Lung (tissue), 12 donors: ENCODE results near the gene EXOC3L2. TPM values are rescaled to one million over a fixed set of nuclear protein-coding genes. Genes with fewer than 3 reads are reported as not detected.

Source experiments
- ATAC-seq: fragments of 200-7000 bp; cut with Tn5 transposase; one replicate; pipeline ENCODE4 v1.9.1; 2020; ENCODE audit warnings: moderate number of reproducible peaks; ENCODE audit not compliant: insufficient read depth, low FRiP score
- DNase-seq, 3 donors: peaks; one replicate each; pipeline ENCODE4 v3.0.0-alpha.2; 2013 to 2017
- H3K27ac ChIP-seq, 2 donors: one replicate each; pipeline ENCODE4 v1.5.1; 2013; ENCODE audit warnings: mild to moderate bottlenecking in 2 of 2, moderate library complexity in 2 of 2, control low read depth in 1 of 2, inconsistent platforms in 1 of 2, low read depth in 1 of 2, low read length in 1 of 2
- H3K27me3 ChIP-seq, 3 donors: one replicate each; pipeline ENCODE4 v1.5.1; 2013; ENCODE audit warnings: low read length in 2 of 3; ENCODE audit not compliant: control insufficient read depth in 3 of 3, insufficient read depth in 3 of 3
- H3K36me3 ChIP-seq, 4 donors: one replicate each; pipeline ENCODE4 v1.5.1; 2013; ENCODE audit warnings: low read length in 4 of 4, mild to moderate bottlenecking in 1 of 4, moderate library complexity in 1 of 4; ENCODE audit not compliant: control insufficient read depth in 4 of 4, insufficient read depth in 4 of 4
- H3K4me1 ChIP-seq, 5 donors: one replicate each; pipeline ENCODE4 v1.5.1; 2013; ENCODE audit warnings: low read length in 5 of 5, mild to moderate bottlenecking in 2 of 5, moderate library complexity in 1 of 5; ENCODE audit not compliant: control insufficient read depth in 5 of 5, insufficient read depth in 5 of 5
- H3K4me3 ChIP-seq: one replicate; pipeline ENCODE4 v1.5.1; 2013; ENCODE audit warnings: mild to moderate bottlenecking, control low read depth, moderate library complexity
- H3K9ac ChIP-seq, 2 donors: one replicate each; pipeline ENCODE4 v1.5.1; 2013; ENCODE audit warnings: low read length in 2 of 2, control low read depth in 1 of 2; ENCODE audit not compliant: insufficient read depth in 1 of 2
- H3K9me3 ChIP-seq, 4 donors: one replicate each; pipeline ENCODE4 v1.5.1; 2013; ENCODE audit warnings: low read length in 3 of 4, mild to moderate bottlenecking in 1 of 4, moderate library complexity in 1 of 4; ENCODE audit not compliant: control insufficient read depth in 4 of 4, insufficient read depth in 3 of 4
- CTCF ChIP-seq: IDR thresholded peaks from 2 replicates; pipeline ENCODE4 v1.5.1; 2012; ENCODE audit warnings: mild to moderate bottlenecking; ENCODE audit errors: control extremely low read depth, extremely low read depth
- WGBS, 2 donors: extraction: QIAGEN DNeasy Blood & Tissue Kit; methylation state at CpG; one replicate each; pipeline ENCODE4 v1.1.7; 2013; 5-methylcytosine and 5-hydroxymethylcytosine counted together
- polyA plus RNA-seq, 2 donors: library from polyadenylated mRNA; stranded (reverse); fragments of 200-250 nt; gene quantifications; one replicate each; pipeline ENCODE4 v1.2.1, GENCODE V29; 2013
- total RNA-seq, 2 donors: library from RNA; depleted of rRNA in 1 of 2; stranded (reverse); fragments of >200 nt in 1 of 2; gene quantifications; one replicate each; pipeline ENCODE4 v1.2.1, GENCODE V29; 2014 to 2021
- donor health status: control.
- donor health status: control.
- donor health status: Bipolar disorder and iron deficiency.
- donor health status: healthy.
- donor health status: DM: yes; HTN: yes; CAD: no.

The EXOC3L2 gene
- total and polyA plus RNA-seq, 4 donors: 1.7 to 2.8 (median 2.4) TPM

- DNase-seq: no peak
- Histone ChIP-seq H3K9ac (no peak overlapping the region), H3K27me3 (no peaks in the 10 kb centered on the region), H3K4me1 (peaks cover 0 to 8% (median 0%) of the 10 kb centered on the region in 5 donors), H3K27ac (peak overlapping the region in 1 of 2 donors; percentile 1), H3K36me3 (no peaks in the 10 kb centered on the region), H3K4me3 (no peak overlapping the region), H3K9me3 (no peaks in the 10 kb centered on the region)
- ATAC-seq: no peak
- TF ChIP-seq CTCF: no peak
- WGBS, 2 donors: 81 to 86% methylated on average over 21 of the region's 21 CpGs
Measured at GRCh38 chr19:45170146-45171106, 74.8 kb downstream of the EXOC3L2 start.

GRCh38 chr19:45169602-45170001 lies 75.6 kb downstream of the EXOC3L2 start:
- TF ChIP-seq CTCF: no peak
- ATAC-seq: no peak
- no peak overlapping the region for H3K27ac ChIP-seq
- no peaks in the 10 kb centered on the region for H3K36me3 ChIP-seq
- peaks cover 0 to 13% (median 0%) of the 10 kb centered on the region in 5 donors for H3K4me1 ChIP-seq
- no peak overlapping the region for H3K9ac ChIP-seq
- DNase-seq: no peak
- 89 to 95% methylated on average over 10 of the region's 10 CpGs for WGBS, 2 donors
- no peak overlapping the region for H3K4me3 ChIP-seq
- no peaks in the 10 kb centered on the region for H3K9me3 ChIP-seq
- H3K27me3 ChIP-seq: no peaks in the 10 kb centered on the region

GRCh38 chr19:45168767-45169351 lies 76.3 kb downstream of the EXOC3L2 start:
- no peak for ATAC-seq
- DNase-seq: no peak
- WGBS, 2 donors: 69 to 81% methylated on average over 16 of the region's 16 CpGs

More at GRCh38 chr19:45168767-45169351, 76.3 kb downstream of the EXOC3L2 start:
- peaks cover 0 to 17% (median 0%) of the 10 kb centered on the region in 5 donors for H3K4me1 ChIP-seq
- H3K27ac ChIP-seq: no peak overlapping the region
- H3K9ac ChIP-seq: no peak overlapping the region
- no peaks in the 10 kb centered on the region for H3K9me3 ChIP-seq
- TF ChIP-seq CTCF: no peak
- no peaks in the 10 kb centered on the region for H3K36me3 ChIP-seq
- no peak overlapping the region for H3K4me3 ChIP-seq
- H3K27me3 ChIP-seq: no peaks in the 10 kb centered on the region
